ENCODE measurements around the gene RUNX2.

DNA sequence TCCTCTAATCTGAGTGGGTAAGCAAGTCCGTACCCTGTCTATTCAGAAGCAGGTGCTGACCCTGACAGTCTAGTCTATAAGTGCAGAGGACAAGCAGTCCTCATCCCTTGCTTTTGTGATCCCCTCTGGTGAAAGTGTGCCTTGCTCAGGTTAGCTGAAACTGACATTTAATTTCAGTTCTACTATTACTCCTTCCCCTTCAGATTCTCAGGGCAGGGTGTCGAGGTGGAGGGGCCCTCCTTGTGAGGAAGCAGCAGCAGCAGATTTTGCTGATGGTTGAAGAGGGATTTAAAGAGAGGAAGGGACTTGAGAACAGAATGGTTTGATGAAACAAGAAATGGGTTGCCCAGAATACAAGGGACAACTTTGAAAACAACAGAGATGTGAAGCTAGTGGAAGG, 378.2 kb downstream of the RUNX2 start:
- TF ChIP-seq POLR2A (IDR thresholded peaks at IDR 0.05), result no peak
- TF ChIP-seq, protein P1, sequence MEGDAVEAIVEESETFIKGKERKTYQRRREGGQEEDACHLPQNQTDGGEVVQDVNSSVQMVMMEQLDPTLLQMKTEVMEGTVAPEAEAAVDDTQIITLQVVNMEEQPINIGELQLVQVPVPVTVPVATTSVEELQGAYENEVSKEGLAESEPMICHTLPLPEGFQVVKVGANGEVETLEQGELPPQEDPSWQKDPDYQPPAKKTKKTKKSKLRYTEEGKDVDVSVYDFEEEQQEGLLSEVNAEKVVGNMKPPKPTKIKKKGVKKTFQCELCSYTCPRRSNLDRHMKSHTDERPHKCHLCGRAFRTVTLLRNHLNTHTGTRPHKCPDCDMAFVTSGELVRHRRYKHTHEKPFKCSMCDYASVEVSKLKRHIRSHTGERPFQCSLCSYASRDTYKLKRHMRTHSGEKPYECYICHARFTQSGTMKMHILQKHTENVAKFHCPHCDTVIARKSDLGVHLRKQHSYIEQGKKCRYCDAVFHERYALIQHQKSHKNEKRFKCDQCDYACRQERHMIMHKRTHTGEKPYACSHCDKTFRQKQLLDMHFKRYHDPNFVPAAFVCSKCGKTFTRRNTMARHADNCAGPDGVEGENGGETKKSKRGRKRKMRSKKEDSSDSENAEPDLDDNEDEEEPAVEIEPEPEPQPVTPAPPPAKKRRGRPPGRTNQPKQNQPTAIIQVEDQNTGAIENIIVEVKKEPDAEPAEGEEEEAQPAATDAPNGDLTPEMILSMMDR (IDR thresholded peaks at IDR 0.05), result no peak

All from Peyer's patch (tissue), 4 donors.